ENCODE data around the gene TAF7L. TPM values are rescaled to one million over a fixed set of nuclear protein-coding genes. Genes with fewer than 3 reads are reported as not detected.
"Not testable (repeated sequence)": the region's sequence is repeated elsewhere in the genome, so short reads cannot be mapped to it uniquely, and the experiment has no call there.

The TAF7L gene
- total and polyA plus RNA-seq, 2 experiments from 2014 or later = 0.08 TPM; not detected in 1

DNA sequence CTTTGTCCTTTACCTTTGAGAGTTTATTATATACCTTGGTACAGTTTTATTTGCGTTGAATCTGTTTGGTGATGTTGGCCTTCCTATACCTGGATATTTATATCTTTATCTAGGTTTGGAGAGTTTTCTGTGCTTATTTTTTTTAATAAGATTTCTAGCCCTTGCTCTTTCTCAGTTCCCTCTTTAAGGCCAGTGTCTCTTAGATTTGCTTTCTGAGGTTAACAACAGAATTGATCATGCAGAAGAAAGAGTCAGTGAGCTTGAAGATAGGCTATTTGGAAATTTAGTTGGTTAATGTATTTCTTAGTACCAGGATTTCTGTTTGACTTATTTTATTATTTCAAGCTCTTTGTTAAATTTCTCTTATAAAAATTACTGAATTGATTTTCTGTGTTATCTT is 12.7 kb upstream of the TAF7L start:
- WGBS (ENCODE audit: low lambda C conversion rate, missing lambda C conversion rate) = 71% methylated on average over 1 of the region's 1 CpG
- no peaks in the 10 kb centered on the region for H3K36me3 ChIP-seq (replicated peaks; ENCODE audit: insufficient read depth, low read depth)
- DNase-seq (ENCODE audit: low spot score) = no peak
- no peaks in the 10 kb centered on the region for H3K79me2 ChIP-seq
- no peak overlapping the region for H2AFZ ChIP-seq
- H3K27ac ChIP-seq = no peak overlapping the region
- no peaks in the 10 kb centered on the region for H3K27me3 ChIP-seq
- no peak overlapping the region for H3K4me2 ChIP-seq
- H3K9me3 ChIP-seq (ENCODE audit: low read depth) = no peaks in the 10 kb centered on the region
- TF ChIP-seq EZH2phosphoT487 (IDR thresholded peaks at IDR 0.05; ENCODE audit: low read depth, severe bottlenecking, unreplicated experiment) = no peak
- TF ChIP-seq EZH2 (IDR thresholded peaks at IDR 0.05; ENCODE audit: borderline replicate concordance) = no peak
- TF ChIP-seq, protein P1, sequence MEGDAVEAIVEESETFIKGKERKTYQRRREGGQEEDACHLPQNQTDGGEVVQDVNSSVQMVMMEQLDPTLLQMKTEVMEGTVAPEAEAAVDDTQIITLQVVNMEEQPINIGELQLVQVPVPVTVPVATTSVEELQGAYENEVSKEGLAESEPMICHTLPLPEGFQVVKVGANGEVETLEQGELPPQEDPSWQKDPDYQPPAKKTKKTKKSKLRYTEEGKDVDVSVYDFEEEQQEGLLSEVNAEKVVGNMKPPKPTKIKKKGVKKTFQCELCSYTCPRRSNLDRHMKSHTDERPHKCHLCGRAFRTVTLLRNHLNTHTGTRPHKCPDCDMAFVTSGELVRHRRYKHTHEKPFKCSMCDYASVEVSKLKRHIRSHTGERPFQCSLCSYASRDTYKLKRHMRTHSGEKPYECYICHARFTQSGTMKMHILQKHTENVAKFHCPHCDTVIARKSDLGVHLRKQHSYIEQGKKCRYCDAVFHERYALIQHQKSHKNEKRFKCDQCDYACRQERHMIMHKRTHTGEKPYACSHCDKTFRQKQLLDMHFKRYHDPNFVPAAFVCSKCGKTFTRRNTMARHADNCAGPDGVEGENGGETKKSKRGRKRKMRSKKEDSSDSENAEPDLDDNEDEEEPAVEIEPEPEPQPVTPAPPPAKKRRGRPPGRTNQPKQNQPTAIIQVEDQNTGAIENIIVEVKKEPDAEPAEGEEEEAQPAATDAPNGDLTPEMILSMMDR (IDR thresholded peaks at IDR 0.05; ENCODE audit: poor library complexity) = no peak
- H3K4me1 ChIP-seq (ENCODE audit: insufficient read depth) = no peaks in the 10 kb centered on the region
- no peaks in the 10 kb centered on the region for H3K9me2 ChIP-seq (replicated peaks; ENCODE audit: insufficient read depth)
- no peak overlapping the region for H3K4me3 ChIP-seq
- H4K20me1 ChIP-seq (ENCODE audit: insufficient read depth, poor library complexity, severe bottlenecking) = no peaks in the 10 kb centered on the region

DNA sequence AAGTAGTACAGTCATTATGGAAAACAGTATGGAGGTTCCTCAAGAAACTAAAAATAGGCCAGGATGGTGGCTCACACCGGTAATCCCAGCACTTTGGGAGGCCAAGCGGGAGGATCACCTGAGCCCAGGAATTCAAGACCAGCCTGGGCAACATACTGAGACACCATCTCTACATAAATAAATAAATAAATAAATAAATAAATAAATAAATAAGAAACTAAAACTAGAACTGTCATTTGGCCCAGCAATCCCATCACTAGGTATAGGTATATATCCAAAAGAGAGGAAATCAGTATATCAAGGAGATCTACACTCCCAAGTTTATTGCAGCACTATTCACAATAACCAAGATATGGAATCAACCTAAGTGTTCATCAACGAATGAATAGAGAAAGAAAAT is 4.5 kb upstream of the TAF7L start:
- H3K4me3 ChIP-seq; H4K20me1 ChIP-seq (ENCODE audit: insufficient read depth, poor library complexity, severe bottlenecking); H3K4me2 ChIP-seq; H3K9me3 ChIP-seq (ENCODE audit: low read depth); H3K36me3 ChIP-seq (replicated peaks; ENCODE audit: insufficient read depth, low read depth); H3K27me3 ChIP-seq; H3K9me2 ChIP-seq (replicated peaks; ENCODE audit: insufficient read depth); H3K27ac ChIP-seq; H3K79me2 ChIP-seq; H2AFZ ChIP-seq; H3K4me1 ChIP-seq (ENCODE audit: insufficient read depth); DNase-seq (ENCODE audit: low spot score): not testable (repeated sequence)
- 80% methylated on average over 3 of the region's 3 CpGs for WGBS (ENCODE audit: low lambda C conversion rate, missing lambda C conversion rate)

DNA sequence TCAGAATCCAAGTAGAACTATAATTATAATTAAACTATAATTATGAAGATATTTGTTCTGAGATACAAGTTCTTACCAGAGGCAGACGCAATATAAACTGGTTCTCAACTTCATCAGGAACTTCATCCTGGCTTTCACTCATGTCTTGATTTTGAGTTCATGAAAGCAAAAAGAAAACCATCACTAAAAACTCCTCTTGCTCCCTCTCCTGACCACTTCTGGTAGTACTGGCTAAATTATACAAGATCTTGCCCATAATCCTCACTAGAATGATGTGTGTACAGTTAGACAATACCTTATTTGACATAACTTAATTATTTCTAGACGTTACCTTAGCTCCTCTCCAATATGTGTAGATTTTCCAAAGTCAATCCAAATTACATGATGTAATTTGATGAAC is 3.7 kb downstream of the TAF7L start:
- Histone ChIP-seq H3K36me3 (replicated peaks; ENCODE audit: insufficient read depth, low read depth) (no peaks in the 10 kb centered on the region), H3K9me2 (replicated peaks; ENCODE audit: insufficient read depth) (no peaks in the 10 kb centered on the region), H2AFZ (no peak overlapping the region), H3K4me2 (no peak overlapping the region), H3K9me3 (ENCODE audit: low read depth) (no peaks in the 10 kb centered on the region), H3K4me1 (ENCODE audit: insufficient read depth) (no peaks in the 10 kb centered on the region), H3K79me2 (no peaks in the 10 kb centered on the region), H3K27me3 (no peaks in the 10 kb centered on the region), H4K20me1 (ENCODE audit: insufficient read depth, poor library complexity, severe bottlenecking) (no peaks in the 10 kb centered on the region), H3K4me3 (no peak overlapping the region), H3K27ac (no peak overlapping the region)
- TF ChIP-seq, protein P1 (IDR thresholded peaks at IDR 0.05; ENCODE audit: poor library complexity) = peak; percentile 47
- TF ChIP-seq EZH2 (IDR thresholded peaks at IDR 0.05; ENCODE audit: borderline replicate concordance) (no peak), EZH2phosphoT487 (IDR thresholded peaks at IDR 0.05; ENCODE audit: low read depth, severe bottlenecking, unreplicated experiment) (no peak)
- peak; percentile 42 for DNase-seq (ENCODE audit: low spot score)
- 27% methylated on average over 2 of the region's 2 CpGs for WGBS (ENCODE audit: low lambda C conversion rate, missing lambda C conversion rate)

DNA sequence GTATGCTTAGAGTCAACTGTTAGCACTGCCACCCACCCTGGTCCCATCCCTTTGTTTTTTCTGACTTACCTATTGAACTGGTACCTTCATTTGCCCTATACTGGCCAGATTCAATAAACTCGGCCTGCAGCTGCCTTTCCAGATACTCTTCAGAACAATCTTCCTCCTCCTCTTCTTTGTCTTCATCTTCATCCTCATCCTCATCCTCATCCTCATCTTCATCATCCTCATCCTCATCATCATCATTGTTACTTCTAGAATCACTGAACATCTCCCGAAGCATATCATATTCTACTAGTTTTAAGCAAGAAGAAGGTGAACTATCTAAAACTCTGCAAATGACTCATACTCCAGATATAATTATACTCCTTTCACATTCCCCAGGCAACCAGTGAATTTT is 14.9 kb downstream of the TAF7L start:
- Histone ChIP-seq H3K79me2 (no peaks in the 10 kb centered on the region), H3K36me3 (replicated peaks; ENCODE audit: insufficient read depth, low read depth) (no peaks in the 10 kb centered on the region), H4K20me1 (ENCODE audit: insufficient read depth, poor library complexity, severe bottlenecking) (no peaks in the 10 kb centered on the region), H3K4me2 (no peak overlapping the region), H3K9me3 (ENCODE audit: low read depth) (no peaks in the 10 kb centered on the region), H2AFZ (no peak overlapping the region), H3K4me1 (ENCODE audit: insufficient read depth) (no peaks in the 10 kb centered on the region), H3K27me3 (no peaks in the 10 kb centered on the region), H3K9me2 (replicated peaks; ENCODE audit: insufficient read depth) (no peaks in the 10 kb centered on the region), H3K27ac (no peak overlapping the region), H3K4me3 (no peak overlapping the region)
- no peak for DNase-seq (ENCODE audit: low spot score)
- TF ChIP-seq EZH2phosphoT487 (IDR thresholded peaks at IDR 0.05; ENCODE audit: low read depth, severe bottlenecking, unreplicated experiment) = no peak
- TF ChIP-seq EZH2 (IDR thresholded peaks at IDR 0.05; ENCODE audit: borderline replicate concordance) = no peak
- TF ChIP-seq, protein P1 (IDR thresholded peaks at IDR 0.05; ENCODE audit: poor library complexity) = no peak
- WGBS (ENCODE audit: low lambda C conversion rate, missing lambda C conversion rate) = 76% methylated on average over 2 of the region's 2 CpGs

Measured in hepatocyte (in vitro differentiated cells).